ENCODE data around the gene RXFP2. TPM values are rescaled to one million over a fixed set of nuclear protein-coding genes. Genes with fewer than 3 reads are reported as not detected.
A peak's percentile ranks its signal among the peaks of the same experiment; 100 is the strongest.

Gene RXFP2
- total and polyA plus RNA-seq, 2 of the 8 experiments (the other 6 are each of a cell fraction or from before 2014, with no cell fraction given), result not detected

GRCh38 chr13:31797154-31797775 lies 57.9 kb downstream of the RXFP2 start:
- Histone ChIP-seq H2BK15ac (ENCODE audit: low read length) (no peak overlapping the region), H3K27me3 (replicated peaks in 1 of 4; ENCODE audit: control insufficient read depth in 3 of 4, extremely low read depth in 1 of 4, insufficient read depth in 3 of 4, low read length in 3 of 4) (no peaks in the 10 kb centered on the region; a peak in 1 of 7 replicates), H2BK12ac (ENCODE audit: low read depth, low read length) (no peak overlapping the region), H4K20me1 (replicated peaks in 1 of 2; ENCODE audit: control insufficient read depth in 1 of 2, insufficient read depth in 2 of 2, low read length in 2 of 2) (no peaks in the 10 kb centered on the region), H2AFZ (ENCODE audit: low read length) (0 out of 2 replicates have a peak overlapping the region, but pooled peaks have one; percentile 63), H3K79me1 (ENCODE audit: low read depth, low read length) (no peaks in the 10 kb centered on the region), H3K56ac (replicated peaks; ENCODE audit: insufficient read length, low read depth, low read length) (no peak overlapping the region), H3K23me2 (ENCODE audit: low read depth, low read length) (no peaks in the 10 kb centered on the region), H4K91ac (replicated peaks; ENCODE audit: insufficient read length, low read length) (no peak overlapping the region), H4K5ac (ENCODE audit: insufficient read length, low read depth, low read length) (no peak overlapping the region), H3K9ac (replicated peaks in 1 of 4; ENCODE audit: extremely low read depth in 1 of 4, low read depth in 3 of 4, low read length in 3 of 4) (no peak overlapping the region), H3K4me2 (ENCODE audit: insufficient read depth in 1 of 2, low read depth in 2 of 2, low read length in 2 of 2) (no peak overlapping the region), H4K8ac (ENCODE audit: extremely low read depth, insufficient read depth, low read length) (no peak overlapping the region), H2BK120ac (replicated peaks; ENCODE audit: low read depth, low read length) (no peak overlapping the region), H3K9me3 (ENCODE audit: insufficient read depth in 2 of 2, low read depth in 1 of 2, low read length in 1 of 2) (no peaks in the 10 kb centered on the region), H3K4me1 (replicated peaks in 1 of 4; ENCODE audit: control insufficient read depth in 3 of 4, insufficient read depth in 4 of 4, low read length in 3 of 4) (no peaks in the 10 kb centered on the region), H3K27ac (ENCODE audit: low read depth, low read length) (no peak overlapping the region), H3K23ac (ENCODE audit: insufficient read length) (no peak overlapping the region), H2AK5ac (ENCODE audit: low read depth, low read length) (no peak overlapping the region), H3K14ac (ENCODE audit: insufficient read length) (no peak overlapping the region), H2BK5ac (ENCODE audit: low read depth, low read length) (no peak overlapping the region), H2BK20ac (ENCODE audit: low read length) (no peak overlapping the region), H3K36me3 (ENCODE audit: control insufficient read depth in 2 of 4, insufficient read depth in 4 of 4, low read length in 3 of 4) (no peaks in the 10 kb centered on the region), H3K4ac (replicated peaks; ENCODE audit: insufficient read length, low read depth, low read length) (no peak overlapping the region), H3K79me2 (ENCODE audit: control insufficient read depth in 1 of 2, insufficient read depth in 2 of 2, low read length in 2 of 2) (no peaks in the 10 kb centered on the region), H3K4me3 (ENCODE audit: extremely low read depth in 1 of 4, insufficient read depth in 2 of 4, low read depth in 3 of 4, low read length in 4 of 4) (no peak overlapping the region), H3K18ac (ENCODE audit: extremely low read depth, low read length) (no peak overlapping the region)
- POLR2A ChIA-PET (ENCODE audit: partially characterized antibody), result no interaction called here
- DNase-seq (ENCODE audit: low read depth in 1 of 2, low spot score in 2 of 2) (no peak), FAIRE-seq (peak; percentile 48)
- CTCF ChIA-PET (ENCODE audit: partially characterized antibody), result interaction anchor here (1.0 to 3.2 kb wide), 9 partner anchors 8 to 561 kb away, joined by 3 to 16 read pairs (median 3); no protein-coding TSS in a partner anchor
- TF ChIP-seq CBX5 (IDR thresholded peaks at IDR 0.05; ENCODE audit: low read depth, low read length) (no peak), RAD21 (IDR thresholded peaks at IDR 0.05 in 1 of 2, conservative IDR thresholded peaks at IDR 0.05 in 1 of 2; ENCODE audit: low read depth in 2 of 2, low read length in 2 of 2) (peak; percentile 61 to 64), GABPA (IDR thresholded peaks at IDR 0.05; ENCODE audit: borderline replicate concordance, insufficient read depth, low read length) (no peak), CTBP2 (IDR thresholded peaks at IDR 0.05; ENCODE audit: borderline replicate concordance, insufficient read depth, insufficient read length, low read length) (no peak), E2F6 (IDR thresholded peaks at IDR 0.05) (no peak), CTCF (IDR thresholded peaks at IDR 0.05; ENCODE audit: control extremely low read depth in 1 of 3, insufficient read depth in 1 of 3, low read depth in 1 of 3, low read length in 3 of 3) (peak in 2 of 3 experiments; percentile 32 to 35; a peak in 2 of 4 replicates), SP1 (IDR thresholded peaks at IDR 0.05; ENCODE audit: low read depth, low read length) (no peak)
- 66% methylated on average over 7 of the region's 7 CpGs; no CpG with 5 or more reads in 1 of the 2 experiments for WGBS, 2 experiments (ENCODE audit: extremely low coverage in 1 of 2, insufficient coverage in 1 of 2, insufficient read length in 1 of 2, insufficient replicate concordance in 2 of 2, low coverage in 1 of 2, low lambda C conversion rate in 2 of 2, missing lambda C conversion rate in 1 of 2)
